Ovary (tissue), 10 donors: Measurements from ENCODE around the gene RPL10. TPM values are rescaled to one million over a fixed set of nuclear protein-coding genes. Genes with fewer than 3 reads are reported as not detected.
A peak's percentile ranks its signal among the peaks of the same experiment; 100 is the strongest.

Source experiments
- DNase-seq, 5 donors: peaks; one replicate each; pipeline ENCODE4 v3.0.0-alpha.2; 2019 to 2020
- H3K27ac ChIP-seq, 2 donors: fragments of 200-600 bp; one replicate each; pipeline versions ENCODE4 v1.5.1 to v1.8.0; 2019 to 2022
- H3K27me3 ChIP-seq: fragments of 200-600 bp; one replicate; pipeline ENCODE4 v1.8.0; 2022
- H3K36me3 ChIP-seq: fragments of 200-600 bp; sonication (generic); one replicate; pipeline ENCODE4 v1.5.1; 2019
- H3K4me1 ChIP-seq: one replicate; pipeline ENCODE4 v1.8.1; 2013; ENCODE audit warnings: mild to moderate bottlenecking, moderate library complexity; ENCODE audit not compliant: insufficient read depth
- H3K4me3 ChIP-seq: fragments of 200-600 bp; sonication (generic); one replicate; pipeline ENCODE4 v1.5.1; 2017
- H3K9me3 ChIP-seq, 2 donors: fragments of 200-600 bp in 1 of 2; sonication (generic) in 1 of 2; one replicate each; pipeline versions ENCODE4 v1.5.1 to v1.8.1; 2013 to 2019; ENCODE audit warnings: mild to moderate bottlenecking in 1 of 2, moderate library complexity in 1 of 2
- EP300 ChIP-seq: sonication (generic); formaldehyde crosslinking; IDR thresholded peaks from one replicate; pipeline ENCODE4 v1.6.1; 2017; ENCODE audit warnings: antibody characterized with exemption
- POLR2A ChIP-seq: fragments of 450-650 bp; IDR thresholded peaks from one replicate; pipeline ENCODE4 v1.6.1; 2017; ENCODE audit warnings: antibody characterized with exemption, mild to moderate bottlenecking, moderate library complexity
- WGBS, 3 donors: extraction: QIAGEN DNeasy Blood & Tissue Kit in 1 of 3; methylation state at CpG; one replicate each; pipeline versions ENCODE4 v1.1.5 to v1.1.7; 2013 to 2017; 5-methylcytosine and 5-hydroxymethylcytosine counted together
- intact Hi-C, 4 donors: fragments of 100-400 bp; cut with DNase I; formaldehyde crosslinking; loops; one replicate each; pipeline versions ENCODE4 v1.11.0 to v1.15.1; 2022 to 2023
- long read RNA-seq, 3 donors: library from polyadenylated mRNA in 2 of 3; unstranded in 2 of 3; transcript quantifications; one replicate each; pipeline ENCODE4 v2.0.0 and lab custom pipeline, GENCODE V29; 2021 to 2026
- polyA plus RNA-seq, 2 donors: library from polyadenylated mRNA; stranded (reverse); fragments of 200-250 nt in 1 of 2; fragments of 350-450 nt in 1 of 2; fragmentation: Illumina TruSeq in 1 of 2; extraction: RNeasy Lipid Tissue Mini Kit (QIAGEN cat#74804) in 1 of 2; gene quantifications; one replicate each; pipeline ENCODE4 v1.2.3, GENCODE V29; 2013 to 2014
- total RNA-seq, 7 donors: library from RNA; depleted of rRNA in 2 of 7; stranded (reverse); fragments of >200 nt in 2 of 7; fragmentation: NEBNext Ultra II Directional in 3 of 7; extraction: Animal tissue kit (Norgen Biotek cat#: 25700) in 3 of 7; gene quantifications; one replicate each; pipeline versions ENCODE4 v1.1.0 to v1.2.4, GENCODE V29; 2016 to 2023
- TF ChIP-seq, protein P1 (sequence below), 3 donors: fragments of 450-650 bp in 2 of 3; fragments of 200-600 bp in 1 of 3; IDR thresholded peaks; one replicate each; pipeline versions ENCODE4 v1.5.1 to v1.8.0; 2016 to 2022; ENCODE audit warnings: antibody characterized with exemption in 3 of 3, mild to moderate bottlenecking in 1 of 3
- donor health status: DM: no; HTN: no; CAD: no; lungs with moderate emphysema.
- donor health status: DM: no; HTN: no; CAD: no.
- donor health status: Bipolar disorder and iron deficiency.
- donor health status: DM: yes; HTN: yes; CAD: no.
- donor health status: DM: no; HTN: no; CAD: no.
- donor health status: DM: yes; HTN: yes; CAD: no.

The RPL10 gene
- total RNA-seq (over 10,000 TPM in 1 of 7 donors, 1,000 to 10,000 TPM in 6; 6,380 to 12,508 (median 7,126) TPM), polyA plus RNA-seq (over 10,000 TPM in 1 of 2 donors, 1,000 to 10,000 TPM in 1; 4,233 to 12,949 TPM)
- long read RNA-seq, donor 1, transcript RPL10-213 (2 exons, 1,731 nt), result minor isoform, 13 of 3,787 reads
- long read RNA-seq, donor 1, transcript RPL10-216 (5 exons, 1,369 nt), result minor isoform, 28 of 3,787 reads
- long read RNA-seq, donor 1, transcript RPL10-204 (7 exons, 2,318 nt), result minor isoform, 64 of 3,787 reads
- long read RNA-seq, donor 1, transcript RPL10-201 (6 exons, 2,278 nt), result major isoform, 3,324 of 3,787 reads
- long read RNA-seq, donor 1, partial matches to known transcripts, result 314 of 3,787 reads
- long read RNA-seq, donor 1, other reads (novel, unspliced or antisense), result 17 of 3,787 reads
- long read RNA-seq, donor 2, transcript RPL10-201 (6 exons, 2,278 nt), result major isoform, 580 of 890 reads
- long read RNA-seq, donor 2, transcript RPL10-204 (7 exons, 2,318 nt), result minor isoform, 25 of 890 reads
- long read RNA-seq, donor 2, transcript RPL10-211 (5 exons, 802 nt), result minor isoform, 12 of 890 reads
- long read RNA-seq, donor 2, transcript RPL10-207 (7 exons, 657 nt), result minor isoform, 14 of 890 reads
- long read RNA-seq, donor 2, partial matches to known transcripts, result 250 of 890 reads
- long read RNA-seq, donor 2, other reads (novel, unspliced or antisense), result 0 of 890 reads
- long read RNA-seq, donor 3, transcript RPL10-204 (7 exons, 2,318 nt), result minor isoform, 86 of 3,819 reads
- long read RNA-seq, donor 3, transcript RPL10-201 (6 exons, 2,278 nt), result major isoform, 3,447 of 3,819 reads
- long read RNA-seq, donor 3, transcript RPL10-207 (7 exons, 657 nt), result minor isoform, 30 of 3,819 reads
- long read RNA-seq, donor 3, partial matches to known transcripts, result 223 of 3,819 reads
- long read RNA-seq, donor 3, other reads (novel, unspliced or antisense), result 18 of 3,819 reads

DNA sequence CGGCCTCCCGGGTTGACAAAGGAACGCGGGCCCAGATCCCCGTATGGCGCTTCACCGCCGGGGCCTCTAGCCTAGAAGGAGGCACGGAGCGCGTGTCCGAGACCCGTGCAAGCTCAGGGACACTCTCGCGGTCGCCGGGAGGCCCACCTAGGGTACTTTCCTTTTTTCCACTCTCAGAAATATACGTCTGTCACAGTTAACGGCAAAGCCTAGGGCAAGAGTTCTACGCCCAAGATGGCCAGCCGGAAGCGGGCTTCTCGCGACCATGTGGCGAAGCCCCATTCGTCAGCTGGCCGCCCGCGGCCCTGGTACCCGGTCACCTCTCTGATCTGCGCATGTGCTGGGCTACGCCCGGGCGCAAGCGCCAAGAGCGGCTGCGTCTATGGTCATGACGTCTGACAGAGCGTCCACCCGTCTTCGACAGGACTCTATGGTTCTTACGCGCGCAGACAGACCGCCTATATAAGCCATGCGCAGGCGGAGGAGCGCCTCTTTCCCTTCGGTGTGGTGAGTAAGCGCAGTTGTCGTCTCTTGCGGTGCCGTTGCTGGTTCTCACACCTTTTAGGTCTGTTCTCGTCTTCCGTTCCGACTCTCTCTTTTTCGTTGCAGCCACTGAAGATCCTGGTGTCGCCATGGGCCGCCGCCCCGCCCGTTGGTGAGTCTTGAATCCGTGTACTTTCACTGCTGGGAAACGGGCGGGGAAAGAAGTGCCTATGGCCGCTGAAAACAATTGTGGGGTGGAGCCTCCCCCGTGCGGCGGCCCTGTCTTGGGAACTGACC is at the start of gene RPL10:
Gene RPL10, plus strand, starts transcription at position 490 of the 780 bp plus-strand sequence. Its CDS starts 143 bp downstream, at position 633.
- WGBS, 3 donors, result 34 to 44% (median 41%) methylated on average over 69 of the region's 69 CpGs
- H3K9me3 ChIP-seq, result no peaks in the 10 kb centered on the region
- H3K27me3 ChIP-seq, result no peaks in the 10 kb centered on the region
- TF ChIP-seq, protein P1, sequence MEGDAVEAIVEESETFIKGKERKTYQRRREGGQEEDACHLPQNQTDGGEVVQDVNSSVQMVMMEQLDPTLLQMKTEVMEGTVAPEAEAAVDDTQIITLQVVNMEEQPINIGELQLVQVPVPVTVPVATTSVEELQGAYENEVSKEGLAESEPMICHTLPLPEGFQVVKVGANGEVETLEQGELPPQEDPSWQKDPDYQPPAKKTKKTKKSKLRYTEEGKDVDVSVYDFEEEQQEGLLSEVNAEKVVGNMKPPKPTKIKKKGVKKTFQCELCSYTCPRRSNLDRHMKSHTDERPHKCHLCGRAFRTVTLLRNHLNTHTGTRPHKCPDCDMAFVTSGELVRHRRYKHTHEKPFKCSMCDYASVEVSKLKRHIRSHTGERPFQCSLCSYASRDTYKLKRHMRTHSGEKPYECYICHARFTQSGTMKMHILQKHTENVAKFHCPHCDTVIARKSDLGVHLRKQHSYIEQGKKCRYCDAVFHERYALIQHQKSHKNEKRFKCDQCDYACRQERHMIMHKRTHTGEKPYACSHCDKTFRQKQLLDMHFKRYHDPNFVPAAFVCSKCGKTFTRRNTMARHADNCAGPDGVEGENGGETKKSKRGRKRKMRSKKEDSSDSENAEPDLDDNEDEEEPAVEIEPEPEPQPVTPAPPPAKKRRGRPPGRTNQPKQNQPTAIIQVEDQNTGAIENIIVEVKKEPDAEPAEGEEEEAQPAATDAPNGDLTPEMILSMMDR (IDR thresholded peaks at IDR 0.05), result no peak
- TF ChIP-seq POLR2A, result peak; percentile 90
- TF ChIP-seq EP300, result peak; percentile 45
- intact Hi-C loops, result no loop called here
- no peaks in the 10 kb centered on the region for H3K36me3 ChIP-seq
- no peaks in the 10 kb centered on the region for H3K4me1 ChIP-seq
- peak; percentile 94 to 95 (median 94) for DNase-seq
- peak within 1 kb of the TSS; percentile 84 for H3K4me3 ChIP-seq
- peak within 1 kb of the TSS; percentile 83 to 96 for H3K27ac ChIP-seq

DNA sequence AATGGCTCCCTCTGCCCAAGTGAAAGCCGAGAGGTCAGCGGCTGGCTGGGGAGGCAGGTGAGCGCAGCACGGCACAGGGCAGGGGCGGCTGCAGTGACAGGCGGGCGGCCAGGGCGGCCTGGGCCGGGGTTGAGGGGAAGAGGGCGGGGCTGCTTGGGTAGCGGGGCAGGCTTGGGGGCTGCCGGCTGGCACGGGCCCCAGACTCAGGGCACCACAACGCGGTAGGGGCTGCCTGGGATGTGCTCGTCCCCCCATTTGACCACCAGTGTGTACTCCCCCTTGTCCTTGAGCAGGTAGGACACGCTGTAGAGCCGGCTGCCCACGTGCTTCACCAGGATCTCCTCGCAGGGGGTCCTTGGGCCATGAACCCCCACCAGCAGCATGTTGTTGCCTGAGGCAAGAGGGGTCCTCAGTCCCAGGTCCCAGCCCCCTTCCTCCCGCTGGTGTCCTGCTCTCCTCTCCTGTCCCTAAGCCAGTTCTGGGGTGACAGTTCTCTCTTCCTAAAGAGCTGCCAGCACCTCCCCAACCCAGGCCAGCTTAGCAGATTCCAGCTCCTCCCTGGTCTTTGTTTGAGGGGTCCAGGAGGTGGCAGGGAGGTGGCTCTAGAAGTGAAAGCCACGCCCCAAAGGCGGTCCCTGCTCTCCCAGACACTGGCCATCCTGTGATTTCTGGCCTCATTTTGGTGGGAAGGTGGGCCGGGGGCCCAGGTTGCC is 49.4 kb upstream of the RPL10 start:
- TF ChIP-seq EP300, result no peak
- TF ChIP-seq POLR2A, result no peak
- TF ChIP-seq, protein P1 (IDR thresholded peaks at IDR 0.05), result no peak
- Histone ChIP-seq H3K4me3 (no peak overlapping the region), H3K27me3 (no peaks in the 10 kb centered on the region), H3K27ac (no peak overlapping the region), H3K36me3 (no peaks in the 10 kb centered on the region), H3K4me1 (no peaks in the 10 kb centered on the region), H3K9me3 (no peaks in the 10 kb centered on the region)
- WGBS, 3 donors, result 79 to 87% (median 80%) methylated on average over 24 of the region's 24 CpGs
- intact Hi-C loops, result no loop called here
- DNase-seq, result peak in 4 of 5 donors; percentile 24 to 44 (median 37)

DNA sequence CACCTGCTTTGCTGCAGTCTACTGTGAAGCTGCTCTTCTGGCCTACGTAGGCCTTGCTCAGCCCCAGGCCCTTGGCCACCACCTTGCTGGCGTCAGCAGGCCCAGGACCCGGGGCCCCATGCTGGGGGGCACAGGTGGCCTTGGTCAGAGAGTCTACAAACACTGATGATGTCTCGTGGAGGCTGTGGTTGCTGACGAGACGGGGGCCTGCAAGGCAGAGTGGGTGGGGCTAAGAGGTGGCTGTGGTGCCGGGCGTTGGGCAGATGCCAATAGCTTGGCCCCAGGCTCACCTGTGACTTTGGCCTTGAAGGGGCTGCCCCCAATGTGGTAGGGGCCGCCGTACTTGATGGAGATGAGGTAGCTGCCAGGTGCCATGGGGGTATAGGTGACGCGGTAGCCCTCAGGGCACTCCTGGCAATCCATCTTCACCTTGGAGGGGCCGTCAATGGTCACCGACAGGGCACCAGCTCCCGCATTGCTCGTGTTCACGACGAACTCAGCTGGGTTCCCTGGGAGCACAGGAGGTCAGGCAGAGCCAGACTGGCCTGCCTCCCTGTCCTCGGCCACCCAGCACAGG is 48.7 kb upstream of the RPL10 start:
- H3K4me1 ChIP-seq, result no peaks in the 10 kb centered on the region
- H3K9me3 ChIP-seq, result no peaks in the 10 kb centered on the region
- H3K27me3 ChIP-seq, result no peaks in the 10 kb centered on the region
- no peak overlapping the region for H3K27ac ChIP-seq
- no peaks in the 10 kb centered on the region for H3K36me3 ChIP-seq
- peak in 4 of 5 donors; percentile 27 to 46 (median 41) for DNase-seq
- no peak overlapping the region for H3K4me3 ChIP-seq
- 66 to 72% (median 71%) methylated on average over 18 to 19 of the region's 19 CpGs for WGBS, 3 donors
- TF ChIP-seq, protein P1 (IDR thresholded peaks at IDR 0.05), result no peak
- TF ChIP-seq POLR2A, result no peak
- no peak for TF ChIP-seq EP300
- intact Hi-C loops, result no loop called here
